HepG2 (cell line): ENCODE data around the gene ADGRV1. TPM values are rescaled to one million over a fixed set of nuclear protein-coding genes. Genes with fewer than 3 reads are reported as not detected.

ENCODE experiments used
- EP300 ChIP-seq, 3 experiments: sonication (generic) in 1 of 3; formaldehyde crosslinking in 1 of 3; IDR thresholded peaks; 2 replicates each; pipeline versions ENCODE4 v1.5.1 to v1.6.1; 2011 to 2020; ENCODE audit warnings: low read depth in 2 of 3, low read length in 2 of 3, borderline replicate concordance in 1 of 3, improper control_type of control experiment in 1 of 3, mild to moderate bottlenecking in 1 of 3, missing genetic modification reagents in 1 of 3, moderate library complexity in 1 of 3
- FOXA1 ChIP-seq, 2 experiments: fragments of 450-650 bp in 1 of 2; sonication (generic) in 1 of 2; formaldehyde crosslinking in 1 of 2; IDR thresholded peaks; 2 replicates each; pipeline versions ENCODE4 v1.4.0 to v1.6.1; 2016 to 2020; ENCODE audit warnings: missing genetic modification reagents in 1 of 2
- FOXA3 ChIP-seq: IDR thresholded peaks from 2 replicates; pipeline ENCODE4 v1.6.1; 2016; ENCODE audit warnings: missing genetic modification reagents, missing compliant biosample characterization
- GFI1 ChIP-seq: sonication (generic); formaldehyde crosslinking; IDR thresholded peaks from 2 replicates; pipeline ENCODE4 v1.5.0; 2020; ENCODE audit warnings: missing genetic modification reagents, mild to moderate bottlenecking, borderline replicate concordance
- KAT7 ChIP-seq: IDR thresholded peaks from 2 replicates; pipeline ENCODE4 v1.6.1; 2018; ENCODE audit warnings: borderline replicate concordance, missing compliant biosample characterization
- MED1 ChIP-seq: sonication (generic); formaldehyde crosslinking; IDR thresholded peaks from 2 replicates; pipeline ENCODE4 v1.4.0; 2020; ENCODE audit warnings: missing genetic modification reagents
- PPARG ChIP-seq: conservative IDR thresholded peaks from 2 replicates; pipeline ENCODE4 v1.6.1; 2016; ENCODE audit warnings: missing biosample characterization, missing genetic modification reagents
- ZMYM4 ChIP-seq: sonication (generic); formaldehyde crosslinking; IDR thresholded peaks from 2 replicates; pipeline ENCODE4 v1.8.1; 2023; ENCODE audit warnings: mild to moderate bottlenecking, missing genetic modification reagents
- ZNF644 ChIP-seq: IDR thresholded peaks from 2 replicates; pipeline ENCODE4 v1.6.1; 2016; ENCODE audit warnings: low read depth
- ZNF7 ChIP-seq: IDR thresholded peaks from 2 replicates; pipeline ENCODE4 v1.6.1; 2016; ENCODE audit warnings: missing biosample characterization, missing genetic modification reagents
- polyA plus RNA-seq, 8 experiments: library from polyadenylated mRNA; depleted of rRNA in 3 of 8; stranded (reverse) in 7 of 8; unstranded in 1 of 8; fragments of >200 nt; fragmentation: Illumina TruSeq in 4 of 8; extraction: Trizol in 4 of 8; gene quantifications; 2 replicates each; pipeline versions ENCODE4 v1.2.1 to v1.2.3, GENCODE V29; 2011 to 2016; ENCODE audit warnings: low read depth in 4 of 8, missing spikeins in 1 of 8, mixed read lengths in 1 of 8; ENCODE audit not compliant: insufficient read depth in 1 of 8
- total RNA-seq, 5 experiments: library from RNA; depleted of rRNA; stranded (reverse); fragments of >200 nt; fragmentation: Illumina TruSeq; extraction: Trizol; gene quantifications; 2 replicates each; pipeline ENCODE4 v1.2.3, GENCODE V29; 2016; ENCODE audit warnings: low read depth in 1 of 5
- TF ChIP-seq, protein P1 (sequence below), 2 experiments: fragments of 450-650 bp in 1 of 2; sonication (generic) in 1 of 2; formaldehyde crosslinking; IDR thresholded peaks; 2 replicates each; pipeline versions ENCODE4 v1.5.0 to v1.8.0; 2020 to 2022; ENCODE audit warnings: mild to moderate bottlenecking in 1 of 2, missing genetic modification reagents in 1 of 2
- TF ChIP-seq, protein P2 (sequence below): IDR thresholded peaks from 2 replicates; pipeline ENCODE4 v1.6.1; 2016; ENCODE audit warnings: low read depth
- TF ChIP-seq, protein P3 (sequence below): sonication (generic); formaldehyde crosslinking; IDR thresholded peaks from 2 replicates; pipeline ENCODE4 v1.5.0; 2020; ENCODE audit warnings: mild to moderate bottlenecking, missing genetic modification reagents, borderline replicate concordance
- TF ChIP-seq, protein P4 (sequence below): sonication (generic); formaldehyde crosslinking; IDR thresholded peaks from 2 replicates; pipeline ENCODE4 v1.5.1; 2020; ENCODE audit warnings: mild to moderate bottlenecking, missing genetic modification reagents, borderline replicate concordance
- TF ChIP-seq, protein P5 (sequence below): sonication (generic); formaldehyde crosslinking; IDR thresholded peaks from 2 replicates; pipeline ENCODE4 v1.4.0; 2020; ENCODE audit warnings: missing genetic modification reagents, borderline replicate concordance

The ADGRV1 gene
- total and polyA plus RNA-seq, 2 of the 13 experiments (the other 11 are each of a cell fraction or from before 2014, with no cell fraction given): 1.7 to 3.9 TPM

DNA sequence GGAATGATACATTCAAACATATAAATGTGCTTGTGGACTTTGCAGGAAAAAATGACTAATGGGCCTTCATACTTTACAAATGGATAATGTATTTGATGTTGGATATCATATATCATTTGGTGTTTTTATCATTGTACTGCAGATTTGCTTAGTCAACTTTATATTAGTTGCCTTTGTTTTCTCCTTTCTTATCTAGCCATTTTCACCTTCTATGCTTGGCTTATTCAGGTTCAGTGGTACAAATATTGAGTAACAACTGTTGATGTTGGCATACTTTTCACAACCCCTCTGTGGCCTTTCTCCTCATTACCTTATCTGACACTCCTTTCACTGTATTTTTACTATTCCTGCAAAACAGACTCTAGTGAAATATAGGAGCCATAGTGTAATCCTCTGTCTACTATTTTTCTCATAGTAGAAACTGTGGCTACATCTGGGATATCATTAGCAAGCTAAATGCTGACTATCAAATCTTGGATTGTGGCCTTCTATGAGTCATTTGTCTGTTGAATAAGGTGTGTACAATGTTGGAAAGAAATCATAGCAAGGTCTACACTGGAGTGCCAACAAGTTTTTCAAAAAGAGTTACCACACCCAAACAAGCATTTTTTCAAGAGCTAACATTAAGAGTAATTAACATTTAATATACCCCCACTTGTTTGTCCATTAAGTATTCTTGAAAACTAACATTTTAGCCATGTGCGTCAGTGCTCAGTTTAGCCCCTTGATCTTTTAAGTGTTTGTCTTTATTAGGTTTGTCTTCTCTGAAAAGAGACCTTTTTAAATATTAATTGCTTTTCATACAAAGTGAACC is 330.1 kb downstream of the ADGRV1 start (continued):
- TF ChIP-seq, protein P1, sequence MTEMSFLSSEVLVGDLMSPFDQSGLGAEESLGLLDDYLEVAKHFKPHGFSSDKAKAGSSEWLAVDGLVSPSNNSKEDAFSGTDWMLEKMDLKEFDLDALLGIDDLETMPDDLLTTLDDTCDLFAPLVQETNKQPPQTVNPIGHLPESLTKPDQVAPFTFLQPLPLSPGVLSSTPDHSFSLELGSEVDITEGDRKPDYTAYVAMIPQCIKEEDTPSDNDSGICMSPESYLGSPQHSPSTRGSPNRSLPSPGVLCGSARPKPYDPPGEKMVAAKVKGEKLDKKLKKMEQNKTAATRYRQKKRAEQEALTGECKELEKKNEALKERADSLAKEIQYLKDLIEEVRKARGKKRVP (CRISPR knock-in tag; IDR thresholded peaks at IDR 0.05): peak in 1 of 2 experiments; percentile 43; a peak in 2 of 4 replicates
- TF ChIP-seq EP300 (IDR thresholded peaks at IDR 0.05; ENCODE audit: low read depth in 2 of 2, low read length in 2 of 2) (peak in 1 of 2 experiments; percentile 76; a peak in 2 of 4 replicates), EP300 (CRISPR knock-in tag; IDR thresholded peaks at IDR 0.05; ENCODE audit: borderline replicate concordance) (no peak), PPARG (CRISPR knock-in tag) (peak; percentile 97), KAT7 (CRISPR knock-in tag) (no peak), FOXA3 (peak; percentile 73), GFI1 (CRISPR knock-in tag) (no peak), FOXA1 (IDR thresholded peaks at IDR 0.05) (no peak), FOXA1 (CRISPR knock-in tag; IDR thresholded peaks at IDR 0.05) (peak; percentile 15; the same call in 1 of the 2 replicates), ZMYM4 (CRISPR knock-in tag) (peak; percentile 46; the same call in 1 of the 2 replicates), ZNF644 (CRISPR knock-in tag) (peak; percentile 75; the same call in 1 of the 2 replicates), MED1 (CRISPR knock-in tag) (peak; percentile 90), ZNF7 (CRISPR knock-in tag) (0 out of 2 replicates have a peak, but pooled peaks have one; percentile 9)
- TF ChIP-seq, protein P2, sequence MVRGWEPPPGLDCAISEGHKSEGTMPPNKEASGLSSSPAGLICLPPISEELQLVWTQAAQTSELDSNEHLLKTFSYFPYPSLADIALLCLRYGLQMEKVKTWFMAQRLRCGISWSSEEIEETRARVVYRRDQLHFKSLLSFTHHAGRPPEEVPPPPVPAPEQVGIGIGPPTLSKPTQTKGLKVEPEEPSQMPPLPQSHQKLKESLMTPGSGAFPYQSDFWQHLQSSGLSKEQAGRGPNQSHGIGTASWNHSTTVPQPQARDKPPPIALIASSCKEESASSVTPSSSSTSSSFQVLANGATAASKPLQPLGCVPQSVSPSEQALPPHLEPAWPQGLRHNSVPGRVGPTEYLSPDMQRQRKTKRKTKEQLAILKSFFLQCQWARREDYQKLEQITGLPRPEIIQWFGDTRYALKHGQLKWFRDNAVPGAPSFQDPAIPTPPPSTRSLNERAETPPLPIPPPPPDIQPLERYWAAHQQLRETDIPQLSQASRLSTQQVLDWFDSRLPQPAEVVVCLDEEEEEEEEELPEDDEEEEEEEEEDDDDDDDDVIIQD (CRISPR knock-in tag): peak; percentile 78; the same call in 1 of the 2 replicates
- TF ChIP-seq, protein P3, sequence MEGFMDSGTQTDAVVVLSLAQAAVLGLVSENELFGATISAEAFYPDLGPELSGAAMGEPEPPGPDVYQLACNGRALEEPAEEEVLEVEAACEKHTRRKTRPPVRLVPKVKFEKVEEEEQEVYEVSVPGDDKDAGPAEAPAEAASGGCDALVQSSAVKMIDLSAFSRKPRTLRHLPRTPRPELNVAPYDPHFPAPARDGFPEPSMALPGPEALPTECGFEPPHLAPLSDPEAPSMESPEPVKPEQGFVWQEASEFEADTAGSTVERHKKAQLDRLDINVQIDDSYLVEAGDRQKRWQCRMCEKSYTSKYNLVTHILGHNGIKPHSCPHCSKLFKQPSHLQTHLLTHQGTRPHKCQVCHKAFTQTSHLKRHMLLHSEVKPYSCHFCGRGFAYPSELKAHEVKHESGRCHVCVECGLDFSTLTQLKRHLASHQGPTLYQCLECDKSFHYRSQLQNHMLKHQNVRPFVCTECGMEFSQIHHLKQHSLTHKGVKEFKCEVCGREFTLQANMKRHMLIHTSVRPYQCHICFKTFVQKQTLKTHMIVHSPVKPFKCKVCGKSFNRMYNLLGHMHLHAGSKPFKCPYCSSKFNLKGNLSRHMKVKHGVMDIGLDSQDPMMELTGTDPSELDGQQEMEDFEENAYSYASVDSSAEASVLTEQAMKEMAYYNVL (CRISPR knock-in tag): 0 out of 2 replicates have a peak, but pooled peaks have one; percentile 52
- TF ChIP-seq, protein P4, sequence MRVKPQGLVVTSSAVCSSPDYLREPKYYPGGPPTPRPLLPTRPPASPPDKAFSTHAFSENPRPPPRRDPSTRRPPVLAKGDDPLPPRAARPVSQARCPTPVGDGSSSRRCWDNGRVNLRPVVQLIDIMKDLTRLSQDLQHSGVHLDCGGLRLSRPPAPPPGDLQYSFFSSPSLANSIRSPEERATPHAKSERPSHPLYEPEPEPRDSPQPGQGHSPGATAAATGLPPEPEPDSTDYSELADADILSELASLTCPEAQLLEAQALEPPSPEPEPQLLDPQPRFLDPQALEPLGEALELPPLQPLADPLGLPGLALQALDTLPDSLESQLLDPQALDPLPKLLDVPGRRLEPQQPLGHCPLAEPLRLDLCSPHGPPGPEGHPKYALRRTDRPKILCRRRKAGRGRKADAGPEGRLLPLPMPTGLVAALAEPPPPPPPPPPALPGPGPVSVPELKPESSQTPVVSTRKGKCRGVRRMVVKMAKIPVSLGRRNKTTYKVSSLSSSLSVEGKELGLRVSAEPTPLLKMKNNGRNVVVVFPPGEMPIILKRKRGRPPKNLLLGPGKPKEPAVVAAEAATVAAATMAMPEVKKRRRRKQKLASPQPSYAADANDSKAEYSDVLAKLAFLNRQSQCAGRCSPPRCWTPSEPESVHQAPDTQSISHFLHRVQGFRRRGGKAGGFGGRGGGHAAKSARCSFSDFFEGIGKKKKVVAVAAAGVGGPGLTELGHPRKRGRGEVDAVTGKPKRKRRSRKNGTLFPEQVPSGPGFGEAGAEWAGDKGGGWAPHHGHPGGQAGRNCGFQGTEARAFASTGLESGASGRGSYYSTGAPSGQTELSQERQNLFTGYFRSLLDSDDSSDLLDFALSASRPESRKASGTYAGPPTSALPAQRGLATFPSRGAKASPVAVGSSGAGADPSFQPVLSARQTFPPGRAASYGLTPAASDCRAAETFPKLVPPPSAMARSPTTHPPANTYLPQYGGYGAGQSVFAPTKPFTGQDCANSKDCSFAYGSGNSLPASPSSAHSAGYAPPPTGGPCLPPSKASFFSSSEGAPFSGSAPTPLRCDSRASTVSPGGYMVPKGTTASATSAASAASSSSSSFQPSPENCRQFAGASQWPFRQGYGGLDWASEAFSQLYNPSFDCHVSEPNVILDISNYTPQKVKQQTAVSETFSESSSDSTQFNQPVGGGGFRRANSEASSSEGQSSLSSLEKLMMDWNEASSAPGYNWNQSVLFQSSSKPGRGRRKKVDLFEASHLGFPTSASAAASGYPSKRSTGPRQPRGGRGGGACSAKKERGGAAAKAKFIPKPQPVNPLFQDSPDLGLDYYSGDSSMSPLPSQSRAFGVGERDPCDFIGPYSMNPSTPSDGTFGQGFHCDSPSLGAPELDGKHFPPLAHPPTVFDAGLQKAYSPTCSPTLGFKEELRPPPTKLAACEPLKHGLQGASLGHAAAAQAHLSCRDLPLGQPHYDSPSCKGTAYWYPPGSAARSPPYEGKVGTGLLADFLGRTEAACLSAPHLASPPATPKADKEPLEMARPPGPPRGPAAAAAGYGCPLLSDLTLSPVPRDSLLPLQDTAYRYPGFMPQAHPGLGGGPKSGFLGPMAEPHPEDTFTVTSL (CRISPR knock-in tag): peak; percentile 85
- TF ChIP-seq, protein P5, sequence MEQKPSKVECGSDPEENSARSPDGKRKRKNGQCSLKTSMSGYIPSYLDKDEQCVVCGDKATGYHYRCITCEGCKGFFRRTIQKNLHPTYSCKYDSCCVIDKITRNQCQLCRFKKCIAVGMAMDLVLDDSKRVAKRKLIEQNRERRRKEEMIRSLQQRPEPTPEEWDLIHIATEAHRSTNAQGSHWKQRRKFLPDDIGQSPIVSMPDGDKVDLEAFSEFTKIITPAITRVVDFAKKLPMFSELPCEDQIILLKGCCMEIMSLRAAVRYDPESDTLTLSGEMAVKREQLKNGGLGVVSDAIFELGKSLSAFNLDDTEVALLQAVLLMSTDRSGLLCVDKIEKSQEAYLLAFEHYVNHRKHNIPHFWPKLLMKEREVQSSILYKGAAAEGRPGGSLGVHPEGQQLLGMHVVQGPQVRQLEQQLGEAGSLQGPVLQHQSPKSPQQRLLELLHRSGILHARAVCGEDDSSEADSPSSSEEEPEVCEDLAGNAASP: peak; percentile 96
